LNCAP (cell line): Measurements from ENCODE around the gene ZNHIT3.

Source experiments
- TF ChIP-seq, protein P1 (sequence below): fragments of 450-650 bp; IDR thresholded peaks from 2 replicates; pipeline ENCODE4 v1.5.1; 2017; ENCODE audit warnings: mild to moderate bottlenecking

Gene ZNHIT3

DNA sequence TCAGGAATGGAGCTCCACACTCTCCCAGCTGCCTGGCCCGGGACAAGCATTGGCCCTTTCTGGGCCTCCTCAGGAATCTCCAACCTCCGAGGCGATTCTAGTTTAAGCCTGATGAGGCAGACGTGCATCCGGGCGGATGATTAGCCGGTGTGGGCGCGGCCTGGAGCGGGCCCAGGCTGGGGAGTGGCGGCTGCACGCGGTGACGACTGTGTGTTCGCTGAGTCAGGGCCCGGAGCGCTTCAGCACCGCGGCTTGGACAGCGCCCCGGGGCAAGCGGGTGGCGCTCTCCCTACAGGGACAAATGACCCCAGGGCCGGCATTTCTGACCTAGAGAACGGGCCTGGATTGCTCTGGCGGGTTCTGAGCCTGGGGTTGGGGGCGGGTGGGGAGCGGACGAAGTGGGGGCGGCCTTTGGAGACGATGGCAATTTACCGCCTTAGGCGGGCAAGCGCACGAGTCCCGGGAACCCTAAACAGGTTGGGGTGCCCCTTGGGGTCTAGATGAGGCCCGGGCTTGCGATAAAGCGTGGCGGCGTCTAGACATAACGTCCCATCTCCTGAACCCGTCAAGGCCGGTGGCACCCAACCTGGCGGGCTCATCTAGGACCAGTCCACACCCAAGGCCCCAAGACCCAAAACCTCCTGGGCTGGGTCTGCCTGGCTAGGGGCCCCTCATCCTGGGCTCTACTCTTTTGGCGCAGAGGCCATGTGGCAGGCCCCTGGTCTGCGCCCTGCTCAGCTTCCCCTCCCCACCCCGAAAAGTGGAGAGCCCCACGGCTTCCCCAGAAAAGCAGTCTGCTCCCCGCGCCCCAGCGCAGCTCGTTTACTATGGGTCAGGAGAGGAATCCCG, 22.3 kb upstream of the ZNHIT3 start:
- TF ChIP-seq, protein P1, sequence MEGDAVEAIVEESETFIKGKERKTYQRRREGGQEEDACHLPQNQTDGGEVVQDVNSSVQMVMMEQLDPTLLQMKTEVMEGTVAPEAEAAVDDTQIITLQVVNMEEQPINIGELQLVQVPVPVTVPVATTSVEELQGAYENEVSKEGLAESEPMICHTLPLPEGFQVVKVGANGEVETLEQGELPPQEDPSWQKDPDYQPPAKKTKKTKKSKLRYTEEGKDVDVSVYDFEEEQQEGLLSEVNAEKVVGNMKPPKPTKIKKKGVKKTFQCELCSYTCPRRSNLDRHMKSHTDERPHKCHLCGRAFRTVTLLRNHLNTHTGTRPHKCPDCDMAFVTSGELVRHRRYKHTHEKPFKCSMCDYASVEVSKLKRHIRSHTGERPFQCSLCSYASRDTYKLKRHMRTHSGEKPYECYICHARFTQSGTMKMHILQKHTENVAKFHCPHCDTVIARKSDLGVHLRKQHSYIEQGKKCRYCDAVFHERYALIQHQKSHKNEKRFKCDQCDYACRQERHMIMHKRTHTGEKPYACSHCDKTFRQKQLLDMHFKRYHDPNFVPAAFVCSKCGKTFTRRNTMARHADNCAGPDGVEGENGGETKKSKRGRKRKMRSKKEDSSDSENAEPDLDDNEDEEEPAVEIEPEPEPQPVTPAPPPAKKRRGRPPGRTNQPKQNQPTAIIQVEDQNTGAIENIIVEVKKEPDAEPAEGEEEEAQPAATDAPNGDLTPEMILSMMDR: no peak; the same call in 1 of the 2 replicates

- TF ChIP-seq, protein P1: no peak
Observed at GRCh38 chr17:36464765-36465088, 21.8 kb upstream of the ZNHIT3 start.

DNA sequence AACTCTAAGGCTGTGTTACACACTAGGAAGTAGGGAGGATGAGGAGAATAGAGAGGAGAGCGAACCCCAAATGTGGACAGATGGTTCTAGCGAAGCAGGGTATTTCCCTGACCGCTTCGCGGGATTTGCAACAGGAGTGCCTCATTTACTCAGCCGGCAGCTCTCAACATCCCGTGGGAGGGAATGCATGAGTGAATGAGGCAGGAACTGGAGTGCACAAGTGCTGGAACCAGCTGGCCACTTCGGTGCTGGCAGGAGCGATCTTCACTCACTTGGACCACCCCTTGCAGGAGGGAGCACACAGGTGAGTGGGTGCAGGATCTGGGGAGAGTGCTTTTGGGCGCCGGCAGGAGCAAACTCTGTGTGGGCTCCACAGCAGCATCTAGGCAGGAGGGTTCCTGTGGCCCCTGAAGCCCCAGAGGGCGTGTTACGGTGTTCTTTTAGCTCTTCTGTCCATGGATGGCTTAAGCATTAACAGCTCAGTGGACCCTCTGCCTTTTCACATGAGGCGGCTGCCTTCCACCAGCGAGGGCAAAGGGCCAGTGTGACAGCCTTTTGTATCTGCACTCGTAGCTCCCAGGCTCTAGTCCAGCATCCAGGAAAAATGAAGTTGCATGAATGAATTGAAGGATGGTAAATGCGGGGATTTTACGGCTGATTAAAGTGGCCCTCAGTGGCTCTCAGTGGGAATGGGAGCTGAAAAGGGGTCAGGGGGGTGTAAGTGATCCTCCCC, 17.4 kb upstream of the ZNHIT3 start:
- TF ChIP-seq, protein P1: no peak

- TF ChIP-seq, protein P1: no peak
Observed at GRCh38 chr17:36469733-36470132, 16.7 kb upstream of the ZNHIT3 start.

DNA sequence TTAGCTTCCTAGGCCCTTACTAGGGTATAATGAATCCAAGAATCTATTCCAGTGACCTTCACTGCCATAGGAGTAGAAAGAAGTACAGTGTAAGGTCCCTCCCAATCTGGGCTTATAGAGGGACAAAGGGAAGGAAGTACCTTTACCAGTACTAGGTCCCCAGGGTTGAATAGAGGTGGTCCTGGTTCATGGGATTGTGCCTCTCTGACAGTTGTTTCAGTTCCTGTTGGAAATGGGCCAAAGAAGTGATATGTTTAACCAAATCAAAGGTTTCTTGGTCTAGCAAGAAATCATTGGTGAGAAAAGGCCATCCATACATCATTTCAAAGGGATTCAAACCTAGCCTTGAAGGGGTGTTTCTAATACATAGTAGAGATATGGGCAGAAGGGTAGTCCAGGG, 16.0 kb upstream of the ZNHIT3 start:
- TF ChIP-seq, protein P1: no peak

- TF ChIP-seq, protein P1: no peak
Observed at GRCh38 chr17:36474571-36474970, 11.9 kb upstream of the ZNHIT3 start.

DNA sequence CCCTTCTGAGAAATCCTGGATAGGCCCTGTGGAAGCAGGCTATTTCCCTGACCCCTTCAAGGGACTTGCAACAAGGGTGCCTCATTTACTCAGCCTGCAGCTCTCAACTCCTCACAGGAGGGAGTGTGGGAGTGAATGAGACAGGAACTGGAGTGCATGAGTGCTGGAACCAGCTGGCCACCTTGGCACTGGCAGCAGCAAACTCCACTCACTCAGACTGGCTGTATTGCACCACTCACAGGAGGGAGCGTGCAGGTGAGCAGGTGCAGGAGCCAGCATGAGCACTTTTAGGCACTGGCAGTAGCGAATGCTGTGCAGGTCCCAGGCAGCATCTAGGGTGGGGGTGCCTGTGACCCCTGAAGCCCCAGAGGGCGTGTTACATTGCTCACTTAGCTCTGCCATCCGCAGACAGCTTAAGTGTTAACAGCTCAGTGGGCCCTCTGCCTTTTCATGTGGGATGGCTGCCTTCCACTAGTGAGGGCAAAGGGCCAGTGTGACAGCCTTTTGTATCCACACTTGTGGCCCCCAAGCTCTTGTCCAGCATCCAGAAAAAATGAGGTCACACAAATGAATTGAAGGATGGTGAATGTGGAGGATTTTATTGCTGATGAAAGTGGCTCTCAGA, 11.0 kb upstream of the ZNHIT3 start:
- TF ChIP-seq, protein P1: no peak
